GM18526 (cell line): ENCODE data around the gene KLF13.

ENCODE experiments used
- POLR2A ChIP-seq: IDR thresholded peaks from 3 replicates; pipeline ENCODE4 v1.6.1; 2011; ENCODE audit not compliant: insufficient read length; ENCODE audit errors: extremely low read depth

KLF13 gene

DNA sequence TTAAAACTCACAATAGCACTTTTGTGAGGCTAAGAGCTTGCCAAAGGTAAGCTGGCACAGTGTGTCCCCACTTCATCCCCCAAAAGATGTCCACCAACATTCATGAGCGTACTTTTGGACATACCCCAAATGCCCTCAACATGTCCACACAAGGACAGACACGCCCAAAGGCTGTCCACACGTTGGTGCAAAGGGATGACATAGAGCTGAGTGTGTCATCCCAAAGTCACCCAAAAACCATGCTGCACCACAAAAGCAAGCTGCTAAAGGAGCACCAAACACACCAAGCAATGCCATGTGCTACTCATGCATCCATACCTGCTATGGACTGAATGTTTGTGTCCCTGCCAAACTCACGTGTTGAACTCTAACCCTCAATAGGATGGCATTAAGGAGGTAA, 57.9 kb downstream of the KLF13 start:
- no peak for TF ChIP-seq POLR2A

GRCh38 chr15:31385736-31386135, 59.1 kb downstream of the KLF13 start:
- no peak for TF ChIP-seq POLR2A

GRCh38 chr15:31387092-31387478, 60.5 kb downstream of the KLF13 start:
- TF ChIP-seq POLR2A: no peak

DNA sequence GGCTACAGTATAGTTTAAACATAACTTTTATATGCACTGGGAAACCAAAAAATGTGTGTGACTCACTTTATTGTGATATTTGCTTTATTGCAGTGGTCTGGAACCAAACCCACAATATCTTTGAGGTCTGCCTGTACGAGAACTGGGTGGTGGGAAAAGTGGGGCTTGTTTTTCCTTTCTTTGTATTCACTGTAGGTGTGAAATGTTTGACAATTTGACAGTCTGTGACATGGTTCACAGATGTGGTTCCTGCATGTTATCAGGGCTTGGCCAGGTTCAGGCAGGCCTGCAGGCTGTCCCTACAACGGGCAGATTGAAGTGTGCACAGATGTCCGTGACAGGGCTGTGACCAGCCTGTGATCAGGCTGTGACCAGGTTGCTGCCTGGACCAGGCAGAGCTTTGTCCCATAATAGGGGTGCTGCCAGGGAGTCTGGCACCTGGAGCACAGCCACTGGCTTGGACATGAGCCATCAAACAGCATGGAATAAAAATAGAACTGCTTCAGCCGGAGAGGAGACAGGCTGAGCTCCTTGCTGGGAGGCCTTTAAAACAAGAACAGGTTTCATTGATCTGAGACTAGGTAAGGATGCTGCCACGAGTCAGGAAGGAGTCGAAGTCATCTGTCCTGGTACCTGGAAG, 61.0 kb downstream of the KLF13 start:
- TF ChIP-seq POLR2A: no peak

DNA sequence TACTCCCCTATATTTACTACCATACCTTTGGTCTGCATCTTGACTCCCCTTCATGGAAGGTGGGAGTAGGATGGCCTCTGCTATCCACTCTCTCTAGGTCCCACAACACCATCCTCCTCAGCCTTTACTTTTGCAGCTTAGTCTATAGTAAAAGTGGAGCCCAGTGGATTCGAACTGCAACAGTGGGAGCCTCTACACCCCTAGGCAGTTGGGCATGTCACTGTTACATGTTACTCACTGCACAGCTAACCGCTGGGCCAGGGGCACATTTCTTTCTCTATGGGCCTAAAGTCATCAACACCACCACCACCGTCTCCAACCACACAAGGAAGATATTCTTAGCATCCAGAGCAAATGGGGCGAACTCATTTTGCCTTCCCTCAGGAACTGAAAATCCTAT, 62.9 kb downstream of the KLF13 start:
- TF ChIP-seq POLR2A: no peak

DNA sequence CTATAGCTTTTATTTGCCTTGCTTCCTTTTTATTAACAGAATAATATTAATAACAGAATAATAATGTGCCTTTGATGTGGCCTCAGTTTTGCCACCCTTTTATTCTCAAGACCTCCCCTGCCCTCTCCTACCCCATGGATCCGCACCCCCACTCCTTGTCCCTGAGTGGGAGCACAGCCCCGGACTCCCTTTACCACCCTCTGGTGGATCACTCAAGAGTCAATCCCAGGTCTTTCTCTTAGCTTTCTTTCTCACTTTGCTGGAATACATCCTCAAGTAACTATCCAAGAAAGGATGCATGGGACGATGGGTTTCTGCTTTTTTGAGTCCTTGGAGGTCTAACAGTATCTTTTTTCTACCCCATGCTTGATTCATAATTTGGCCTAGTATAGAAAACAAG, 63.4 kb downstream of the KLF13 start:
- no peak for TF ChIP-seq POLR2A

DNA sequence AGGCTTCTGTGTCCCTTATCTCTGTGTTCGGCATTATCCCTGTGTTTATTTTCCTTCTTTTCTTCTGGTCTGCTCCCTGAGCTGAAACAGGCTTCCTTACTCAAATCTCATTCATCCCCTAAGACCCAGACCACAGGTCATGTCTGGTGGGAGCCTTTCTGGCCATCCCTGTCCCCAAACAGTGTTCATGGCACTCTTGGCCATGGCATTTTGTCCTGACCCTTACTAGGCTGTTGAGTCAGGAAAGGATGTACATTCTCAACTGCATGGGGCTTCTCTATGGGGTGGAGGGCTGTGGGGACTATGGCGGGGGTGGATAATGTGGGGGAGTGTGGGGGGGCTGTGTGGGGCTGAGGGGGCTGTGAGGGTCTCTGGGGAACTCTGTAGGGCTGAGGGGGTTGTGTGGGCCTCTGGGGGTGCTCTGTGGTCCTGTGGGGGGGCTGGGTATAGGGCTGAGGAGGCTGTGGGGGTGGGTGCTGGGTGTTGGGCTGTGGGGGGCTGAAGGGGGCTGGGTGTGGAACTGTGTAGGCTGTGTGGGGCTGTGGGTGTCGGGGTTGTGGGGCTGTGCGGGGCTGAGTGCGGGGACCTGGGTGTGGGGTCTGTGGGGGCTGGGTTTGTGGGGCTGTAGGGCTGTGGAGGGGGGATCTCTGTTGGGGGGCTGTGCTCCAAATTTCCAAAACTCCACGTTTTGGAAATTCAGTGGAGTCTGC, 64.3 kb downstream of the KLF13 start:
- no peak for TF ChIP-seq POLR2A

GRCh38 chr15:31391687-31392671, 65.3 kb downstream of the KLF13 start:
- no peak for TF ChIP-seq POLR2A

- no peak for TF ChIP-seq POLR2A
Measured at GRCh38 chr15:31392761-31393401, 66.2 kb downstream of the KLF13 start.

- no peak for TF ChIP-seq POLR2A
Measured at GRCh38 chr15:31393444-31394091, 66.9 kb downstream of the KLF13 start.

DNA sequence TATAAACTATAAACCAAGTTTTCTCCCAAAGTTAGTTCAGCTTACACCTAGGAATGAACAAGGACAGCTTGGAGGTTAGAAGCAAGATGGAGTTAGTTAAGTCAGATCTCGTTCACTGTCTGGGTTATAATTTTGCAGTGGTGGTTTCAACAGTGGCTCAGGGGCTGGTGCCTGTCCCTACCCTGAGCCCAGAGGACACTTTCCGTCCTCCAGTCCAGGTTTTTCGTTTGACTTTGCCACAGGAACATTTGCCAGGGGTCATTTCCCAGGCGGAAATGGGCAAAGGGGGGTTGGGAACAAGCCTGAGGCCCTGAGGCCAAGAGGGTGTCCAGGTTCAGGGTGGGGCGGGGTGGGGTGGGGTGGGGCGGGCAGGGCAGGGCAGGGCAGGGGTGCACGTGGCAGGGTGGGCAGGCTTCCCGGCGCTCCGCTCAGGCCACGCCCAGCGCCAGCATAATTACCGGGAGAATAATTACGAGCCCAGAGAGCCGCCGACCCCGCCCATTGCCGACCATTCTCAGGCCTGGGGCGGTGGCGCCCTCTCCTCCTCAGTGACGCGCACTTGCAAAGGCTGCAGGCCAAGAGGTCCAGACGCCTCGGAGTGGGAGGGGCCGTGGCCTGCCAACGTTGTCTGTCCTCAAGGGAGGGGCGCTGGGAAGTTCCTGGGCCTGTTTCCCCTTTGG, 70.4 kb downstream of the KLF13 start:
- TF ChIP-seq POLR2A: no peak

DNA sequence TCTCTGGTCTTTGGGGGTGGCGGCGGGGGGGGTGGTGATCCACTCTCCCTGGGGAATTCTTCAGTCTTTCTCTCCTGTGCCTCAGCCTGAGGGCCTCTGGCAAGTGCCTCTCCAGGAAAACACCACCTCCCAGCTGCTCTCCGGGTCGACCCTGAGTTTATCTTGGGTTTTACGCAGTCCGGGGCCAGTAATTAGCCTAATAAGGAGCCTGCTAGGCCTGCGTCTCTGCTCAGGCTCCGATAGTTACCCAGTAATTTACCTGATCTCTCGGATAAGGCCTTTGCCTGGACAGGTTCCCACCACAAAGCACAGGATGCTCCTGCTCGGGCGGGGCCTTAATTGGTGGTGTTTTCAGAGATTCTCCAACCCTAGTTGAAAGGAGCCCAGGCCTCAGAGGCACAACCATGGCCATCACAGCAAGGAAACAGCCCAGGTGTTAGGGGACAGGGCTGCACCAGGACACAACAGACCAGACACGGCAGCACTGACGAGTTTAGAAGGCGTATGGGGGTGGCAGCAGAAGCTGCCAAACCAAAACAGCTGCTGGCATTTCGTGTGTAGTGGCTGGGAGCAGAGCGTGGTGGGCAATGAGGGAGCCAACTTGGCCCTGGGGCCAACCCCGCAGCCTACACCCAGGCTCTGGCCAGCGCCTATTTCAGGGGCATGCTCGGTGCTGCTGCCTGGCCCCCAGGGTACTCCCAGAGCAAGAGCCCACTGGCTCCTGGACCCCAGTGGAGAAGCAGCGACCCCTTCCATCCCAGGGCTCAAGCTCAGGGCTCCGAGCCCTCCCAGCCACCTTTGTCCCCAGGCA, 71.4 kb downstream of the KLF13 start:
- no peak for TF ChIP-seq POLR2A

DNA sequence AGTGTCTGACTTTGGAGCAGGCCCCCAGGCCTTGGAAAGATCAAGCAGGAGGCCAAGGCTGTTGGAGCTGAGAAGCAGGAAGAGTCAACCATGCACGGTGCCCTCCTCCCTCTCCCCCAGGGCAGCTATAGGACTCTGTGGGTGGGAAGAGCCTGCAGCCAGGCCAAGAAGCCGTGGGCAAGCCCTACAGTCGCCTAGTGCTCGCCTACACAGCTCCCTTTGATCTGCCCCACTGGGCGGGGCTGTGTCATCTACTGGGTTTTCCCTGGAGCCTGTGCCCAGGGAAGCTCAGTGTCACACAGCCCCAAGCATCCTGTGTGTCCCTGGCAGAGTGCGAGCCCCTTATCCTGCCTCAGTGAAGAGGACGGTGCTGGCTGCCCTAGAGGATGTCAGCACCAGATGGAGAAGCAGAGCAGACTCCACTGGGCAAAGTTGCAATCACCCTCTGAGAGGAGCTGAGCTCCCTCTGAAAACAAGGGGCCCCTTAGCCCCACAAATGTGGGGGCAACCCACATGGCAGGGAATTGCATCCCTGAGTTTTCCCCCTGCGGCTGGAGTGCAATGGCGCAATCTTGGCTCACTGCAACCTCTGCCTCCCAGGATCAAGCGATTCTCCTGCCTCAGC, 72.2 kb downstream of the KLF13 start:
- TF ChIP-seq POLR2A: no peak
